HG02763 (cell line): Measurements from ENCODE around the gene IL4I1.
"Not testable (repeated sequence)": the region's sequence is repeated elsewhere in the genome, so short reads cannot be mapped to it uniquely, and the experiment has no call there.

Experiments
- ATAC-seq: cut with Tn5 transposase; IDR thresholded peaks from one replicate; pipeline ENCODE4 v1.9.1; 2021; ENCODE audit warnings: mild to moderate bottlenecking, moderate library complexity; ENCODE audit not compliant: unreplicated experiment

Gene IL4I1

GRCh38 chr19:49896863-49897621 is at the start of gene IL4I1:
TSS of gene IL4I1 (minus strand) at chr19:49896887. CDS start at chr19:49896160, 727 bp downstream.
- ATAC-seq, result peak; percentile 42

DNA sequence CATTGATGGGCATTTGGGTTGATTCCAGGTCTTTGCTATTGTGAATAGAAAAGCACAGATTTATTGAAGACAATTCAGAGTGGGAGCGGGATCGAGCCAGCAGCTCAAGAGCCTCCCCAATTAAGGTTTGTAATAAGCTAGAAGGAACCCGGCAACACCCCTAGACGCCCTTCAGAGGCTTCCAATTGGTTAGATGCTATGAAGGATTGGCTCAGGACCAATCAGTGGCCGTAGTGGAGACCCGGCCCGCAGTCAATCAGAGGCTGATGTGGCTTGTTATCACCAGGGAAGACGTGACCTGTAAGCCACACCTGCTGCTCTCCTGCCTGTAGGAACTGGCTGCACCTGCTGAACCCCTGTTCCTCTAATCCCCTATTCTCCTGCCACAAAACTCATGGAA is 49.7 kb upstream of the IL4I1 start:
- ATAC-seq, result no peak

DNA sequence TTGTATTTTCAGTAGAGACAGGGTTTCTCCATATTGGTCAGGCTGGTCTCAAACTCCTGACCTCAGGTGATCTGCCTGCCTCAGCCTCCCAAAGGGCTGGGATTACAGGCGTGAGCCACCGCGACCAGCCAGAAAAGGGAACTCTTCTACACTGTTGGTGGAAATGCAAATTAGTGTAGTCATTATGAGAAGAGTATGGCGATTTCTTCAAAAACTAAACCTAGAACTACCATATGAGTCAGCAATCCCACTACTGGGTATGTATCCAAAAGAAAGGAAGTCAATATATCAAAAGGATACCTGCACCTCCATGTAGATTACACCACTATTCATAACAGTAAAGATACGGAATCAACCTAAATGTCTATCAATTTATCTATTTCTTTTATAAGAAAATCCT is 47.9 kb upstream of the IL4I1 start:
- ATAC-seq, result not testable (repeated sequence)

DNA sequence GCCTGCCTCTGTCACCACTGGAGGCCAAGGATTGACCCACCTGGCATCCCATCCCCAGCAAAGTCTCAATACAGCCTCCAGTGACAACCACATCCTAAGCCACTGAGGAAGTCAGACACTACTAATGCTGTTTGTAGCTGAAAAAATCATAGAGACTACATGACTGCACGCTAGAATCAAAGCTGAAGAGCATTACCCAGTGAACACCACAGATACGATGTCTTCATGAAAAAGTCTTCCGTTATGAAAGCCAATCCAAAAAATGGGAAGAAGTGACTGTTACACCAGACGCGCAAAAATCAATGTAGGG is 43.8 kb upstream of the IL4I1 start:
- ATAC-seq, result no peak

DNA sequence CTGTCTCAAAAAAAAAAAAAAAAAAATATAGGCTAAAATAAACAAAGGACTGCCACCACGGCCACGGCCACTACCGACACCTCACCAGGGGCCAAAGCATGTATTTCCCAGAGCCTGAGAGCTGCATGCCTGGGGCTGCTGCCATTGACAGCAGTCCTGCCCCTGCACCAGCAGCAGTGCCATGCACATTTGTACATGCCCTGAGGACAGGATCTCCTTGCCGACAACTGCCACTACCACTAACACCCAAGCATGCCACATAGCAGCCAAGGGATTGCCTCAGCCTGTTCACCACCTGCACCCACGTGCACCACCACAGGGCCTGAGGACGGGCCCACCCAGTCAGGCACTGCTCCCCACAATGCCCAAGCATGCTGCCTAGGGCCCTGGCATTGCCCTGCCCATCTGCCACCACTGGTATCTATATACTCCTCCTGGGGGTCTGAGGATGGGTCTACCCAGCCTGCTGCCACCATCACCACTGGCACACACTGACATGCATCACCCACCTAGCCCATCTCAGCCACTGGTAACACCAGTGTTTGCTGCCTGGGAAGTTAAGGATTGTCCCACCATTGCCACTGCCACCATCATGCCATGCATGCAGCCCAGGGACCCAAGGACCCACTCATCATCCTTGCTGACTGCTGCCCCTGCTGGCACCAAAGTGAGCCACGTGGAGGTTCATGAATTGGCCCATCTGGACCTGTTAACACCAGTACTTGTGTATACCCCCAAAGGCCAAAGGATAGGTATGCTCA is 43.2 kb upstream of the IL4I1 start:
- no peak for ATAC-seq

- ATAC-seq, result no peak
These were observed 42.0 kb upstream of the IL4I1 start for GRCh38 chr19:49938662-49939061.

DNA sequence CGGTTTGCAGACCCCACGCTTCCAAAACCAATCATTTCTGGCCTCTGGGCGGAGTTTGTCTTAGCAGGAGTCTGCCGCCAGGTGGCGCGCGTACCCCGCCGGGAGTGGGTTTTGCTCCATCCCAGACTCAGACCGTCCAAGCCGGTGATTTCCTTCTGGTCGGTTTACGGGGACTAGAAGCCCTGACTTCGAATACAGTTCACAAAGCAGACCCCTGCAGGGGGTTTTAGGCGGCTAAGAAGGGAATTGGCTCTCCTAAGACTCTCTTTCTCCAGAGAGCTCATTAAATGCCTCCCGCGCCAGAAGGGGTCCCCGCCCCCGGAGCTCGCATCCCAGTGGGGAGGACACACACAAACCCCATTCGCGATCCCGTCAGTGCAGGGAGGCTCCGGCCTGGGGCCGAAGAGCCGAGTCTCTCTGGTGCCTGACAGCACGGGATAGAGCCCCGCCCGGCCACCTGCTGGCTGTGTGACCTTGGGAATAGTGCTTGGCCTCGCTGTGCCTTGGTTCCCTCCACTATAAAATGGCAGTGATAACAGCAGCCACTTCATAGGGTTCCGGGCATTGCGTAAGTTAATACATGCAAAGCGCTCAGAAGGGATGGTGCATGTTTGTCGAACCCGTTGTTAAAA is 41.2 kb upstream of the IL4I1 start:
- no peak for ATAC-seq

DNA sequence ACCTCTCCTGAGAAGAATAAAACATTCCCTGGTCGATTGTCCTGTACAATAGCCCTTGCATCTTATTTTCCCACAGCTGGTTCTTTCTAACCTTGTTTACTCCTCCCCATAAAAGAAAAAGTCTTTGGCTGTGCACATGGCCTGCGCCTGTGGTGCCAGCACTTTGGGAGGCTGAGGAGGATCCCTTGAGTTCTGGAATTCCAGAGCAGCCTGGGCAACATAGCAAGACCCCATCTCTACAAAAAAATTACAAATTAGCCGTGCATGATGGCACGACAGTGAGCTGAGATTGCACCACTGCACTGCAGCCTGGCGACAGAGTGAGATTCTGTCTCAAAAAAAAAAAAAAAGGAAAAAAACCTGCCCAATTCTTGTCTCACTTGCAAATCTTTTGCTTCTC is 39.9 kb upstream of the IL4I1 start:
- no peak for ATAC-seq

- no peak for ATAC-seq
These were observed 37.0 kb upstream of the IL4I1 start for GRCh38 chr19:49933643-49934042.

DNA sequence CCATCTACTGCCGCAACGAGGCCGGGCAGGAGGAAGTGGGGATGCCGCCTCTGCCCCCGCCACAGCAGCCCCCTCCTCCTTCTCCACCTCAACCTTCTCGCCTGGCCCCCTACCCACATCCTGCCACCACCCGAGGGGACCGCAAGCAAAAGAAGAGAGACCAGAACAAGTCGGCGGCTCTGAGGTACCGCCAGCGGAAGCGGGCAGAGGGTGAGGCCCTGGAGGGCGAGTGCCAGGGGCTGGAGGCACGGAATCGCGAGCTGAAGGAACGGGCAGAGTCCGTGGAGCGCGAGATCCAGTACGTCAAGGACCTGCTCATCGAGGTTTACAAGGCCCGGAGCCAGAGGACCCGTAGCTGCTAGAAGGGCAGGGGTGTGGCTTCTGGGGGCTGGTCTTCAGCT is 36.0 kb upstream of the IL4I1 start:
- no peak for ATAC-seq

DNA sequence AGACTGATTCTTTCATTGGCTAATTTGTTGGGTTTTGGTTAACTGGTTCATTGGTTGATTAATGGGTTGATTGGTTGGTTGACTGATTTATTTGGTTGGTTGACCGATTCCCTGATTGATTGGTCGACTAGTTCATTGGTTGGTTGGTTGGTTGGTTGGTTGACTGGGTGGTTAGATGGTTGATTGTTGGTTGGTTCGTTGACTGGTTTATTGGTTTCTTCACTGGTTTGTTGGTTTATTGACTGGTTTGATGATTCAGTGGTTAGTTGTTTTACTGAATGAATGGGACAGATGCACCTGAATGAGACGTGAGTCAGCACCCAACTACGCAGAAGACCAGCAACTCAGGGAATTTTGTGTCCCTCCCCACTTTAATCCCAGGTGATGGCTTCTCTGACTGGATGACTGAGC is 35.4 kb upstream of the IL4I1 start:
- ATAC-seq, result no peak

DNA sequence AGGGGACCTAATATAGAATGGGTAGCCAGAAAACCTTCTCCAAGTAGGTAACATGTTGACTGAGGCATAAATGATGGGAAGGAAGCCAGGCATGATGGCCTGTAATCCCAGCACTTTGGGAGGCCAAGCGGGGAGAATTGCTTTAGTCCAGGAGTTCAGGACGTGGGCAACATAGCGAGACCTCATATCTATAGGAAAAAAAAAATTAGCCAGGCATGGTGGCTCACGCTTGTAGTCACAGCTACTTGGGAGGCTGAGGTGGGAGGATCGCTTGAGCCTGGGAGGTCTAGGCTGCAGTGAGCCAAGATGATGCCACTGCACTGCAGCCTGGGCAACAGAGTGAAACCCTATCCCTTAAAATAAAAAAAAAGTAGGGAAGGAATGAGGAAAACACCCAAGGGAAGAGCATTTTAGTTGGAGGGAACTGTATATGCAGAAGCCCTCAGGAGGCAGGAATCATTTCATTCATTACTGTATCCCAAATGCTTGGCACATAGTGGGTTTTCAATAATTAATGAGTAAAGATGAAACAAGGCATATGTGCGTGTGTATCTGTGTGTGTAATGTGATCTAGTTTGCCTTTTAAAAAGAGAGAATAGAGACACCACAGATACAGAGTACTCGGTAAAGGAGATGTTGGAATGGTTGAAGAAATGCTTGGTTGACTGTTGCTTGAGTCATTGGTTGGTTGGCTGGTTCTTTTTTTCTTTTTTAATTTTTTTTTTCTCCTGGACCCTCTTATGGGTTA is 34.8 kb upstream of the IL4I1 start:
- ATAC-seq, result no peak

GRCh38 chr19:49930483-49931011 is 33.9 kb upstream of the IL4I1 start:
- no peak for ATAC-seq

GRCh38 chr19:49929611-49930482 is 33.2 kb upstream of the IL4I1 start:
- ATAC-seq, result peak; percentile 56

- peak; percentile 49 for ATAC-seq
These were observed 32.5 kb upstream of the IL4I1 start, which contains the start of the genes ATF5 and NUP62 for GRCh38 chr19:49929121-49929610. TSS of gene ATF5 (plus strand) at chr19:49929205. CDS start at chr19:49930851, 1,646 bp downstream. TSS of gene NUP62 (minus strand) at chr19:49929504. CDS start at chr19:49909807, 19,697 bp downstream.

- no peak for ATAC-seq
These were observed 31.0 kb upstream of the IL4I1 start for GRCh38 chr19:49927526-49928264.

GRCh38 chr19:49926515-49926914 is 29.8 kb upstream of the IL4I1 start:
- no peak for ATAC-seq

- no peak for ATAC-seq
These were observed 28.8 kb upstream of the IL4I1 start for GRCh38 chr19:49925486-49925885.

DNA sequence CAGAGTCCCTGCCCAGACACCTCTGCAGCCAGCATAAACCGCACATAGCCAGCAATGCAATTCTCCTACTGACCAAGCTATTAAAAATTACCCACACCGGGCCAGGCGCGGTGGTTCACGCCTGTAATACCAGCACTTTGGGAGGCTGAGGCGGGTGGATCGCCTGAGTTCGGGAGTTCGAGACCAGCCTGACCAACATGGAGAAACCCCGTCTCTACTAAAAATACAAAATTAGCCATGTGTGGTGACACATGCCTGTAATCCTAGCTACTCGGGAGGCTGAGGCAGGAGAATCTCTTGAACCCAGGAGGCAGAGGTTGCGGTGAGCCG is 28.2 kb upstream of the IL4I1 start:
- not testable (repeated sequence) for ATAC-seq
